Cardiac muscle cell (in vitro differentiated cells and primary cell): Measurements from ENCODE around the gene LLGL1. TPM values are rescaled to one million over a fixed set of nuclear protein-coding genes. Genes with fewer than 3 reads are reported as not detected.

ENCODE experiments used
- DNase-seq, 2 donors: peaks; one replicate each; pipeline versions ENCODE4 v3.0.0 to v3.0.0-alpha.2; 2010 to 2017; ENCODE audit warnings: low read depth in 1 of 2, low spot score in 1 of 2
- H3K27ac ChIP-seq: fragments of 200-600 bp; sonication (generic); 2 replicates; pipeline ENCODE4 v1.5.1; 2016
- H3K27me3 ChIP-seq: fragments of 200-600 bp; sonication (generic); 2 replicates; pipeline ENCODE4 v1.6.0; 2016; ENCODE audit warnings: control low read depth
- H3K36me3 ChIP-seq: fragments of 200-600 bp; sonication (generic); 2 replicates; pipeline ENCODE4 v1.5.1; 2016; ENCODE audit warnings: control low read depth
- H3K4me1 ChIP-seq: fragments of 200-600 bp; sonication (generic); 2 replicates; pipeline ENCODE4 v1.8.1; 2017; ENCODE audit warnings: low read depth, mild to moderate bottlenecking, mixed run types
- H3K4me3 ChIP-seq: fragments of 200-600 bp; sonication (generic); 2 replicates; pipeline ENCODE4 v1.5.1; 2016; ENCODE audit warnings: mild to moderate bottlenecking
- H3K9me3 ChIP-seq: fragments of 200-600 bp; sonication (generic); 2 replicates; pipeline ENCODE4 v1.5.1; 2017; ENCODE audit warnings: low read depth, mild to moderate bottlenecking, control low read depth
- polyA plus RNA-seq: library from polyadenylated mRNA; unstranded; fragments of >200 nt; fragmentation: Nextera tagmentation; extraction: Ambion mirVana; gene quantifications from 2 replicates; pipeline ENCODE4 v1.2.1, GENCODE V29; 2016
- total RNA-seq: library from RNA; depleted of rRNA; stranded (reverse); fragments of >200 nt; gene quantifications from 2 replicates; pipeline ENCODE4 v1.2.3, GENCODE V29; 2016
- TF ChIP-seq, protein P1 (sequence below): IDR thresholded peaks from 2 replicates; pipeline ENCODE4 v1.5.1; 2012; ENCODE audit warnings: low read depth, mild to moderate bottlenecking, low read length

LLGL1 gene
- total and polyA plus RNA-seq, 2 experiments from 2014 or later, result 5.9 to 83.8 TPM

DNA sequence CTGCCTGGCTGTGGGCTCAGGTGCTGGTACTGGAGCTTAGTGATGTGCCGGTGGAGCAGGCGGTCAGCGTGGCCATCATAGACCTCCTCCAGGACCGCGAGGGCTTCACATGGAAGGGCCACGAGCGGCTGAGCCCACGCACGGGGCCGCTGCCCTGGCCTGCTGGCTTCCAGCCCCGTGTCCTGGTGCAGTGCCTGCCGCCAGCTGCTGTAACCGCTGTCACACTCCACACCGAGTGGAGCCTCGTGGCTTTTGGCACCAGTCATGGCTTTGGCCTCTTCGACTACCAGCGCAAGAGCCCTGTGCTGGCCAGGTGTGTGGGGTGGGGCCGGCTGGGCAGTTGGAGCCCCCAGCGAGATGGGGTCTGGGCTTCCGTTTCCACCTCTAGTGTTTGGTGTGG, 12.0 kb downstream of the LLGL1 start:
- Histone ChIP-seq H3K9me3 (no peaks in the 10 kb centered on the region), H3K27ac (no peak overlapping the region), H3K4me3 (no peak overlapping the region), H3K4me1 (peaks cover 8% of the 10 kb centered on the region), H3K27me3 (no peaks in the 10 kb centered on the region), H3K36me3 (peaks cover 19% of the 10 kb centered on the region)
- DNase-seq, result no peak
- TF ChIP-seq, protein P1, sequence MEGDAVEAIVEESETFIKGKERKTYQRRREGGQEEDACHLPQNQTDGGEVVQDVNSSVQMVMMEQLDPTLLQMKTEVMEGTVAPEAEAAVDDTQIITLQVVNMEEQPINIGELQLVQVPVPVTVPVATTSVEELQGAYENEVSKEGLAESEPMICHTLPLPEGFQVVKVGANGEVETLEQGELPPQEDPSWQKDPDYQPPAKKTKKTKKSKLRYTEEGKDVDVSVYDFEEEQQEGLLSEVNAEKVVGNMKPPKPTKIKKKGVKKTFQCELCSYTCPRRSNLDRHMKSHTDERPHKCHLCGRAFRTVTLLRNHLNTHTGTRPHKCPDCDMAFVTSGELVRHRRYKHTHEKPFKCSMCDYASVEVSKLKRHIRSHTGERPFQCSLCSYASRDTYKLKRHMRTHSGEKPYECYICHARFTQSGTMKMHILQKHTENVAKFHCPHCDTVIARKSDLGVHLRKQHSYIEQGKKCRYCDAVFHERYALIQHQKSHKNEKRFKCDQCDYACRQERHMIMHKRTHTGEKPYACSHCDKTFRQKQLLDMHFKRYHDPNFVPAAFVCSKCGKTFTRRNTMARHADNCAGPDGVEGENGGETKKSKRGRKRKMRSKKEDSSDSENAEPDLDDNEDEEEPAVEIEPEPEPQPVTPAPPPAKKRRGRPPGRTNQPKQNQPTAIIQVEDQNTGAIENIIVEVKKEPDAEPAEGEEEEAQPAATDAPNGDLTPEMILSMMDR, result no peak

GRCh38 chr17:18238299-18238698, 12.9 kb downstream of the LLGL1 start:
- TF ChIP-seq, protein P1, result no peak
- Histone ChIP-seq H3K27me3 (no peaks in the 10 kb centered on the region), H3K27ac (no peak overlapping the region), H3K9me3 (no peaks in the 10 kb centered on the region), H3K4me1 (peaks cover 8% of the 10 kb centered on the region), H3K36me3 (peaks cover 19% of the 10 kb centered on the region), H3K4me3 (no peak overlapping the region)
- DNase-seq, result no peak

- H3K36me3 ChIP-seq, result peaks cover 22% of the 10 kb centered on the region
Observed at GRCh38 chr17:18240449-18240848, 15.0 kb downstream of the LLGL1 start.

GRCh38 chr17:18241229-18241871, 15.9 kb downstream of the LLGL1 start:
- H3K9me3 ChIP-seq, result no peaks in the 10 kb centered on the region
- no peaks in the 10 kb centered on the region for H3K27me3 ChIP-seq
- peaks cover 8% of the 10 kb centered on the region for H3K4me1 ChIP-seq
- TF ChIP-seq, protein P1, result no peak
- no peak overlapping the region for H3K27ac ChIP-seq
- H3K4me3 ChIP-seq, result no peak overlapping the region
- peaks cover 23% of the 10 kb centered on the region for H3K36me3 ChIP-seq
- DNase-seq, result no peak

More at GRCh38 chr17:18240449-18240848, 15.0 kb downstream of the LLGL1 start:
- H3K27ac ChIP-seq, result no peak overlapping the region
- H3K4me1 ChIP-seq, result peaks cover 8% of the 10 kb centered on the region
- no peaks in the 10 kb centered on the region for H3K9me3 ChIP-seq
- H3K4me3 ChIP-seq, result no peak overlapping the region
- TF ChIP-seq, protein P1, result no peak
- H3K27me3 ChIP-seq, result no peaks in the 10 kb centered on the region
- no peak for DNase-seq

DNA sequence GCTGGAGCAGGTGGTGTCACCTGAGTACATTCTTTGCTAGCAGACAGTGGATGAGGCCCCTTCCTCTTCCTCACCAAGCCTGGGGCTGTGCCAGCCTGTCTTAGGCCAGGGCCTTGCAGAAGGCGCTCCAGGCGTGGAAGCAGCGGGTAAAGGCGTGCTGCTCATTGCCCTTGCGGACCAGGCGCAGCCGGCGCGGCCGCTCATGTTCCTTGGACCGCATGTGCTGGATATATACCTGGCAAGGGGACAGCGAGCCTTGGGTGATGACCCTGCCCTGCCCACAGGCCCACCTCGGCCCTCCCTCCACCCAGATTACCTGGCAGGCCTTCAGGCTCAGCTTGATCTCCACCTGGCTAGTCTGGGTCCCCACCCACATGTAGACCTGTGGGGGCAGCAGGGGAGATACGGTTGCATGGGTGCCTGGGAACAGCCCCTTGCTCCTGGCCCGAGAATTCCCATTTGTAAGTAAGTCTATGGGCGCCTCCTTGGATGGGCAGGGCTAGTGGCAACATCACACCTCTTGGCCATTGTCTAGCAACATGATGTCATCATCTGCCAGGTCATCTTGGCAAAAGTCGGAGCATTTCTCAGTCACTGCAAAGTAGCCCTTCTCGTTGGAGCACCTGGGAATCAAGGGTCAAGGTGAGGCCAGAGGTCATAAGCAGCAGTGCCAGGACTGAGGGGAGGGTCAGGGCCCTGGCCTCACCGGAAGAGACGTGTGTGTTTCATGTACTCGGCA, 19.8 kb downstream of the LLGL1 start:
- Histone ChIP-seq H3K4me1 (no peaks in the 10 kb centered on the region), H3K27me3 (no peaks in the 10 kb centered on the region), H3K36me3 (peaks cover 23% of the 10 kb centered on the region), H3K4me3 (no peak overlapping the region), H3K9me3 (no peaks in the 10 kb centered on the region), H3K27ac (no peak overlapping the region)
- no peak for DNase-seq
- TF ChIP-seq, protein P1, result no peak
